ENCODE data around the gene FAM162B.
"Not testable (repeated sequence)": the region's sequence is repeated elsewhere in the genome, so short reads cannot be mapped to it uniquely, and the experiment has no call there.

Gene FAM162B

DNA sequence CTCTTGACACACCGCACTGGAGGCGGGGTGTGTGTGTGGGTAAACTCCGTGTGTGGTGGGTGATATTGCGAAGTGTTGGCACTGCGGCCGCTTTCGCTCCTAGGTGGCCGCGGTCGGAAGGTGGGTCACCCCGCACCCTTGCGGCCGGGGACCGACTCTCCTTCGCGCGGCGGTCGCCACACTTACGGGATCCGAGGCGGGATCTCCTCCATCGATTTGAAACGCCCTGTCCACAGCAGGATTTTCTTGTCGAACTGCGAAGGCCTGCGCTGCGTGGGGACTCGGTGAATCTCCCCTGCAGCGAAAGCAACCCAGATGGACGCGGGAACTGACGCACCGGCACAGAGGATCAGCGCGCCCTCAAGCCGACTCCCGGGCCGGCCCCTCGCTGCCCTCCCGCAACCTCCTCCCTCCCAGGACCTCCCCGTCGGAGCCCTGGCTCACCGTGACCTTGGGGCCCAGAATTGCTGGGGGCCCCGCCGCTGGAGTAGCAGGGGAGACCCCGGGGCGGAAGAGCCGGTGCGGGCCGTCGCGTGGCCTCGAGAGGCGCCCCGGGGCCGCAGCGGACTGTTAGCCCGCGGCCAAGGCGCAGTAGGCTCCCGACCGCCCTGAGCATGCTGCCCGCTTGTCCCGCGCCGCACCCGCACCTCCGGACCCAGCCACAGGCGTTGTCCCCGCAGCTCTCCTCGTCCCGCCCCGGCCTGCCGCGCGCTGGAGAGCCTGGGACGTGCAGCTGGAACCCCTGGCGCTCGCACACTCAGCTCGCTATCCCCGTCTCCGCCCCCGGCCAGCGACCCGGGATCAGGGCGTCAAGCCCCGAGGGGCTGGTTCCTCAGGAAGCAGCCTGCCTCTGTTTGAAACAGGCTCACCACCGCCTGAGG is at the start of gene FAM162B:
FAM162B (minus strand) TSS at position 759 of the 881 bp plus-strand sequence; CDS start at position 616, 143 bp downstream.
- no peak for DNase-seq (ENCODE audit: low read depth)

DNA sequence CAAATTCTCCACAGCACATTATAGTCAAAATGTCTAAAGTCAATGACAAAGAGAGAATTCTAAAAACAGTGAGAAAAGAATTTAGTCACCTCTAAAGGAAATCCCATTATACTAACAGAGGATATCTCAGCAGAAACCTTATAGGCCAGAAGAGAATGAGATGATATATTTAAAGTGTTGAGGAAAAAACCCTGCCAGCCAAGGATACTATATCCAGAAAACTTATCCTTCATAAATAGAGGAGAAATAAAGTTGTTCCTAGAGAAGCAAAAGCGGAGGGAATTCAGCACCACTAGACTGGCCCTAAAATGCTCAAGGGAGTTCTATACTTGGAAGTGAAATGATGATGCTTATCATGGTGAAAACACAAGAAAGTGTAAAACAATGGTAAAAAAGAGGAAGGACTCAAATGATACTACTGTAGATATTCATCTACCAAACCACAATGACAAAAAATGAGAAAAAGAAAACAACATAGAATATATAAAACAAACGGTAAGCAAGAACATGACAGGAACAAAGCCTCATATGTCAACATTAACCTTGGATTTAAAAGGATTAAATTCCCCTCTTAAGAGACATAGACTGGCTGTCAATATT is 46.6 kb upstream of the FAM162B start:
- no peak for DNase-seq (ENCODE audit: low read depth)

GRCh38 chr6:116801971-116802370 is 36.5 kb upstream of the FAM162B start:
- DNase-seq (ENCODE audit: low read depth), result no peak

DNA sequence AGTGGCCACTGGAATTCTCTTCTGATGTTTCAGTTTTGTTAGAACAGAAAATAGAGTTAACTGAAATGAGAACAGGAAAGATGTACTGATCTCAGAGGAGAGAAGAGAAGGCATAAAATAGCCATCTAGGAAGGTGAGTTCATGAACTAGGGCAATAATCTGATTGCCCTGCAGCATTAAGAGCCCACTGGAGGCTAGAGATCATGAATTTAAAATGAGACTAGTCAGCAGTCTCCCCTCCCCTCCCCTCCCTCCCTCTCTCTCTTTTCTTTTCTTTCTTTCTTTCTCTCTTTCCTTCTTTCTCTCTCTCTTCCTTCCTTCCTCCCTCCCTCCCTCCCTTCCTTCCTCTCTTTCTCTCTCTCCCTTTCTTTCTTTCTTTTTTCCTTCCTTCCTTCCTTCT is 34.4 kb upstream of the FAM162B start:
- DNase-seq (ENCODE audit: low read depth), result no peak

DNA sequence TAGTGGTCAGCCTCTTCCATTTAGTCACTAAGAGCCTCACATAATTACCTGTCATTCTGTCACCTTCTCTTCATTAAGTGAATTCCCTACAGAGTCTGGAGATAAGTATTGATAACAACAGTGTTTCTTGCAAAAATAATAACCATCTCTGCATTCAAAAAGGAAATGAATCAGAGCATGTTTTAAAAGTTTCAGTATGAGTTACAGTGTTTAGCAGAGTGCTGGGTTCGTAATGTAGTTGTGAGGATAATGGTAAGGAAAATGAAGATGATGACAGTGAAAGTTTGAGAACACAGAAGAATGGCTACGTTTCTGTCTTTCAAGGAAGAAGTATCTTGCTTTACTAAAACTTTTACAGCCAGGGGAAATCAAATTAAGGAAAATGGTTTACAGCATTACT is 32.1 kb upstream of the FAM162B start:
- DNase-seq (ENCODE audit: low read depth), result no peak

DNA sequence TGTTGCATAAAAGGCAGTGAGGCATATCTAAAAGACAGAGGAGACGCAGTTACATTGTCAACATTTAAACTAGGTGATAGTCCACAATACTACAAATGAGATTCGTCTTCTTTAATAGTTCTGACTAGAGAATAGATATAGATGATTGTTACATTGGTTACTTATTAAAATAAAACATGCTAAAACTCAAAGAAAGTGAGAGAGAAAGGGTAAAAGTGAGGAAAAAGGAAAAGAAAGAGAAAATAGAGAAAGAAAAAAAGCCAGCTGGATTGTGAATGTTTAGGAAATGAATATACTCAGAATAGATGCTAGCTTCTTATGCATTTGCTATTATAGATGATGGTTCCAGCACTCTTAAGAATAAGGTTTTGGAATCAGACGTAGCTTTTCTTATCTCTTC is 27.7 kb upstream of the FAM162B start:
- no peak for DNase-seq (ENCODE audit: low read depth)

GRCh38 chr6:116783852-116784251 is 18.3 kb upstream of the FAM162B start:
- DNase-seq (ENCODE audit: low read depth), result no peak

DNA sequence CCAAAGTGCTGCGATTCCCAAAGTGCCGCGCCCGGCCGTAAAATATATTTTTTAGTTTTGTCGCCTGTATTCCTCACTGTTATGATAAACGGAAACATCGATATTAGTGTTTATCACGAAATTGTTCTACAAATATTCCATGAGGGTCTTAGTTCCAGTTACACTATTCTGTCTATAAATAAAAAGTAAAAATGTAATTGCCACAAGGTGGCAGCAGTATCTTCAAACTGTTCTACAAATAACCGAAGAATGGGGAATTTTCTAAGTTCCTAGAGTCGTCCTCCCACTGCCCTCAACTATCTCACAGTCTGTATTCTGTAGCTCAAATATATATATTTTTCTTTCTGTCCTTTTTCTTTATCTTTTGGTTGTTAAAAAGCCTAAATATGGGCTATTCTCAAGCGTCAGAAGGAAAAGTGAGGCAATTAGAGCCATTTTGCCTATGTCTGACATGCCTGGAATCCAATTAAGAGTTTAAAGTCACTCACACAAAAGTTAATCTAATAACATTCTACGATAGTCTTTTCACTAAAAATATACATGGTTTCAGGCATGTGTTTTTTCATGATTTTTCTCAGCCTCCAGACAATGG is 14.2 kb upstream of the FAM162B start:
- DNase-seq (ENCODE audit: low read depth), result no peak

GRCh38 chr6:116773886-116774285 is 8.4 kb upstream of the FAM162B start:
- DNase-seq (ENCODE audit: low read depth), result no peak

DNA sequence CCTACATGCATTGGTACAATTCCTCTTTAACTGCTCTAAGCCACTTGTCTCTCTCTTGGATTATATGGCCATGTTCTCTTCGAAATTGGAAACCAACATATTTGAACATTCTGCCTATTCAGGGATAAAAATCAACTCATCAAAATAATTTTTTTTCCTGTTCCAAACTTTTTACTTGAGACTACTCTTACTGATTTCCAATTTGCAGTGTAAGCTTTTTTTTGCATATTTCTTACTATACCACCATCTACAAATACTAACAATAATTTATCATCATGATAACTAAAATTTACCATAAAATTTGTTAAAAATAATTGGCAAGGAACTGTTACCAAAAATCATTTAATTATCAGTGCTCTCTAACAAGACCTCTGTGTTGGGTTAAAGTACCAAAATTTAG is 6.9 kb upstream of the FAM162B start:
- no peak for DNase-seq (ENCODE audit: low read depth)

DNA sequence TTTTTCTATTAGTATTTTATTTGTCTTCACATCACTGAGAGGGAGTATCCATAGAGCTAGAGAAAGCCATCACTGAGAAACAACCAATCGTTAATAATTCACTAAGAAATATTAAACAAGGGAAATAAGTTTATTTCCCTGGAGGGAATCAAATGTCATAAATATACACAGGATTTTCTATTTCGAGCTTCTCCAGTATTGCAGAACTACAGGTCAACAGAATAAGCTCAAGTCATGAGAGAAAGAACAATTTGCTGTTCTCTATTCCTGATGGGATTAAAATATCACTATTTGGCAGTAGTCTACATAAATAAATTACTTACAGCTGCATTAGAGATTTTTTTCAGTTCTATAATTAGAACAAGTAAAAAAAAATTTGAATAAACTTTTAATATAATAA is 2.2 kb upstream of the FAM162B start:
- no peak for DNase-seq (ENCODE audit: low read depth)

- DNase-seq (ENCODE audit: low read depth), result no peak
Measured at GRCh38 chr6:116766506-116767176, 1.1 kb upstream of the FAM162B start.

GRCh38 chr6:116764629-116764960 is 924 bp downstream of the FAM162B start:
- DNase-seq (ENCODE audit: low read depth), result no peak

DNA sequence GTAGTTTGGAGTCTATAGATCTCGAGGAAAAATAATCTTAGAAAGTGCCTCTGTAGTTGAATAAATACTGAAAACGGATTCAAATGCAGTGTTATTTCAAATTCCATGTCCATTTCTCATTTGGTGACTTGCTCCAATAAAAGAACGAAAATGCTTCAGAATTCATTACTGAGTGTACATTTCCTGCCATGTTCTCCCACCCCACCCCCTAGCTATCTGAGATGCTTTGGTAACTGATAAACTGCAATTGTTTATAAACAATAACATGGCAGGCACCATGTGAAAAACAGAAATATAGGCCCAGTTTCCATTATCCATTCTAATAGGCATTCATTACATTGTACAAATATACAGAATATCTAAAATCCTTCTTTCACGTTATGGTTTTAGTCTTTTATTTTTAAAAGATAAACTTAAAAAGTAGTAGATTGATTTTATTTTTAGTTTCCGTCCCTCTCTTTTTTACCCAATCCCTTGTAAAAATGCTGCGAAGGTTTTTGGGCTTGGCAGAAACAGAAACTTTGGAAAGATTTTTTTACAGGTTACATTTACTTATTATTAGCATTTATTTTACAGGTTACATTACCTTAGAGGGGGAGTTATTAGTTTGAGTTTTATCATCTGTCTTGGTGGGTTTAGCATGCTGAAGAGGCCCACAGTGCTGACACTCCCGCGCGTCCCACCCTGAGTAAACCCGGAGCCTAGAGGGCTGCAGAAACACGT is 1.5 kb downstream of the FAM162B start:
- no peak for DNase-seq (ENCODE audit: low read depth)

GRCh38 chr6:116763048-116763447 is 2.5 kb downstream of the FAM162B start:
- no peak for DNase-seq (ENCODE audit: low read depth)

- DNase-seq (ENCODE audit: low read depth), result no peak
Measured at GRCh38 chr6:116762235-116762634, 3.3 kb downstream of the FAM162B start.

- DNase-seq (ENCODE audit: low read depth), result no peak
Measured at GRCh38 chr6:116761779-116762178, 3.7 kb downstream of the FAM162B start.

GRCh38 chr6:116745176-116745575 is 20.3 kb downstream of the FAM162B start:
- DNase-seq (ENCODE audit: low read depth), result no peak

GRCh38 chr6:116741571-116741970 is 23.9 kb downstream of the FAM162B start:
- no peak for DNase-seq (ENCODE audit: low read depth)

DNA sequence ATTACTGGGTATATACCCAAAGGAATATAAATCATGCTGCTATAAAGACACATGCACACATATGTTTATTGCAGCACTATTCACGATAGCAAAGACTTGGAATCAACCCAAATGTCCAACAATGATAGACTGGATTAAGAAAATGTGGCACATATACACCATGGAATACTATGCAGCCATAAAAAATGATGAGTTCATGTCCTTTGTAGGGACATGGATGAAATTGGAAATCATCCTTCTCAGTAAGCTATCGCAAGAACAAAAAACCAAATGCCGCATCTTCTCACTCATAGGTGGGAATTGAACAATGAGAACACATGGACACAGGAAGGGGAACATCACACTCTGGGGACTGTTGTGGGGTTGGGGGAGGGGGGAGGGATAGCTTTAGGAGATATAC is 25.0 kb downstream of the FAM162B start:
- not testable (repeated sequence) for DNase-seq (ENCODE audit: low read depth)

DNA sequence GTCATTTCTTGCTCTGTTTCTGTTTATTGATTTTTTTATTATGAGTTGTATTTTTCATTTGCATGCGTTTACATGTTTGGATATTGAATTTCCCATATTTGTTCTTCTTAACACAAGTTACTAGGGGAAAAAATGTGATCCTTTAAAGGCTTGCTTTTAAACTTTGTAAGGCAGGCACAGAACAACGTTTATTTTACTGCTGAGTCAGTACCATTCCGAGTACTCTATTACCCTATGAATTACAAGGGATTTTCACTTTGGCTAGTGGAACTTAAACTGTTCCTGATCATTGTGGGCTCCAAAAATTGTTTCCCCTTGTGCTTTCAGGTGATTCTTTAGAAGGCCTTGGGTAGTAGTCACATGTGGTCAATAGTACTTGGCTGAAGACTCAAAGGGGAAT is 28.5 kb downstream of the FAM162B start:
- DNase-seq (ENCODE audit: low read depth), result no peak

GRCh38 chr6:116730513-116730912 is 35.0 kb downstream of the FAM162B start:
- DNase-seq (ENCODE audit: low read depth), result no peak
